Astrocyte of the cerebellum (primary cell): ENCODE data around the gene NRG3.
"Not testable (repeated sequence)": the region's sequence is repeated elsewhere in the genome, so short reads cannot be mapped to it uniquely, and the experiment has no call there.

ENCODE experiments used
- DNase-seq: peaks from one replicate; pipeline ENCODE4 v3.0.0-alpha.2; 2011; ENCODE audit warnings: low read depth
- H3K4me3 ChIP-seq: 2 replicates; pipeline ENCODE4 v1.5.1; 2011; ENCODE audit warnings: mild to moderate bottlenecking, low read depth, low read length, moderate library complexity
- CTCF ChIP-seq: IDR thresholded peaks from 2 replicates; pipeline ENCODE4 v1.5.1; 2012; ENCODE audit warnings: low read length, low read depth, moderate library complexity, mild to moderate bottlenecking; ENCODE audit errors: missing control alignments
- in situ Hi-C: cut with HindIII; loops from 2 replicates; pipeline ENCODE4 v1.10.0; 2017; ENCODE audit warnings: low sequenced_read_pairs

NRG3 gene

GRCh38 chr10:82986216-82986615 lies 1111.2 kb downstream of the NRG3 start:
- in situ Hi-C loops: no loop called here
- no peak for TF ChIP-seq CTCF
- no peak for DNase-seq
- no peak overlapping the region for H3K4me3 ChIP-seq

- H3K4me3 ChIP-seq, in situ Hi-C loops, DNase-seq: not testable (repeated sequence)
Measured at GRCh38 chr10:83006479-83006878, 1131.5 kb downstream of the NRG3 start.

GRCh38 chr10:83007510-83007909 lies 1132.5 kb downstream of the NRG3 start:
- in situ Hi-C loops: no loop called here

GRCh38 chr10:83012866-83013265 lies 1137.9 kb downstream of the NRG3 start:
- no peak for TF ChIP-seq CTCF
- H3K4me3 ChIP-seq: no peak overlapping the region
- in situ Hi-C loops: no loop called here
- DNase-seq: peak; percentile 1

More at GRCh38 chr10:83007510-83007909, 1132.5 kb downstream of the NRG3 start:
- TF ChIP-seq CTCF: no peak
- DNase-seq: no peak
- no peak overlapping the region for H3K4me3 ChIP-seq

- no peak for TF ChIP-seq CTCF
- H3K4me3 ChIP-seq: no peak overlapping the region
- in situ Hi-C loops: no loop called here
- DNase-seq: no peak
Measured at GRCh38 chr10:83017076-83017867, 1142.3 kb downstream of the NRG3 start.

- in situ Hi-C loops: no loop called here
- peak; percentile 1 for DNase-seq
Measured at GRCh38 chr10:83023662-83024061, 1148.7 kb downstream of the NRG3 start.

More at GRCh38 chr10:83023662-83024061, 1148.7 kb downstream of the NRG3 start:
- TF ChIP-seq CTCF: no peak
- no peak overlapping the region for H3K4me3 ChIP-seq
